Mesenteric fat pad (tissue), 1 donor: ENCODE results near the gene DGKD. TPM values are rescaled to one million over a fixed set of nuclear protein-coding genes. Genes with fewer than 3 reads are reported as not detected.
"Not testable (repeated sequence)": the region's sequence is repeated elsewhere in the genome, so short reads cannot be mapped to it uniquely, and the experiment has no call there.

Experiments used
- DNase-seq: peaks from one replicate; pipeline ENCODE4 v3.0.0-alpha.2; 2020; ENCODE audit warnings: low spot score
- total RNA-seq: library from RNA; stranded (reverse); fragmentation: NEBNext Ultra II Directional; extraction: Animal tissue kit (Norgen Biotek cat#: 25700); gene quantifications from one replicate; pipeline ENCODE4 v1.2.1, GENCODE V29; 2021
- donor health status: DM: yes; HTN: yes; CAD: no.

DGKD gene
- total RNA-seq, 1 donor from 2014 or later = 67.2 TPM

DNA sequence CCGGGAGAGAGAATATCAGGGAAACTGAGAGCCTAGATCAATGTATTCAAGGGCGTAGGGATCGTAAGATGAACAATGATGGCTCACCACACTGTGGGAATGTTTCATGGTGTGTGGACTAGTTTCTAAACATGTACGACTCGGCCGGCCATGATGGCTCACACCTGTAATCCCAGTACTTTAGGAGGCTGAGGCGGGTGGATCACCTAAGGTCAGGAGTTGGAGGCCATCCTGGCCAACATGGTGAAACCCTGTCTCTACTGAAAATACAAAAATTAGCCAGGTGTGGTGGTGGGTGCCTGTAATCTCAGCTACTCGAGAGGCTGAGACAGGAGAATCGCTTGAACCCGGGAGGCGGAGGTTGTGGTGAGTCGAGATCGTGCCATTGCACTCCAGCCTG lies 18.2 kb upstream of the DGKD start:
- not testable (repeated sequence) for DNase-seq

DNA sequence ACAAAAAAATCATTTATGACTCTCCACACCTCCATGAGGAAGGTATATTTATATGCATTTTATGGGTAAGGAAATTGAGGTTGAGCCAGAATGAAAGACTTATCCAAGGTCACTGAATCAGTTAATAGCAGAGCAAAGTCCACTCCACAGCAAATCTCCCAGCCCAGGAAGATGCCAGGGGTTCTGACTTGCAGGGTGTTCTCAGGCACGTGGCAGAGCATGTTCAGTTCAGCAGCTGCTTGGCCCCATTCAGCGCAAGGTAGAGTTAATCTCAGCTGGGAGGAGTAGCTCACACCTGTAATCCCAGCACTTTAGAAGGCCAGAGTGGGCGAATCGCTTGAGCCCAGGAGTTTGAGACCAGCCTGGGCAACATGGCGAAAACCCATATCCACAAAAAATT lies 17.8 kb upstream of the DGKD start:
- DNase-seq = no peak

- no peak for DNase-seq
These were observed 16.2 kb upstream of the DGKD start for GRCh38 chr2:233338046-233338445.

DNA sequence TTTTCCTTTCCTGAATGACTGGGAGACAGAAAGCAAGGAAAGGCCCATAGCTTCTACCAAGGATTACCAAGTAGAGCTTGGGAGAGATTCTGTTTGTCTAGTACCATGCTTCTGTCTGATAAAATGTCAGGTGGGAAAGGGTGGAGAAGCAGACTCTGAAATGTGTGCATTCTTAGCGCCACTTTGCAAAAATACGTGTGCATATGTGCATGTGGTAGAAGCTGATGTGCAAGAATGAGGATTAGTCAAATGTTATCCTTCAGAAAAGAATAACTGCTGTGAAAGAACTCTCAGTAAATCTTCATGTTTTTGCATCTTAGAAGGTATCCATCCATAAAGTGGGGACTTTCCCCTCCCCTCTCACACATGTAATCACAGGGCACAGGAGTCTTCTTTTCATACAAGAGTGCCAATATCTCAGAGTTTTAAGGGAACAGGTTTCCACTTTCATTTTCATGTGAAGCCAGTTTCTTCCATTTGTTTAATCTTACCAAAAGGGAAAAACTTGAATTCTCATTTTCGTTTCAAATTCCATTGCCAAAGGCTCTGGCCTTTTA lies 15.4 kb upstream of the DGKD start:
- DNase-seq = no peak

DNA sequence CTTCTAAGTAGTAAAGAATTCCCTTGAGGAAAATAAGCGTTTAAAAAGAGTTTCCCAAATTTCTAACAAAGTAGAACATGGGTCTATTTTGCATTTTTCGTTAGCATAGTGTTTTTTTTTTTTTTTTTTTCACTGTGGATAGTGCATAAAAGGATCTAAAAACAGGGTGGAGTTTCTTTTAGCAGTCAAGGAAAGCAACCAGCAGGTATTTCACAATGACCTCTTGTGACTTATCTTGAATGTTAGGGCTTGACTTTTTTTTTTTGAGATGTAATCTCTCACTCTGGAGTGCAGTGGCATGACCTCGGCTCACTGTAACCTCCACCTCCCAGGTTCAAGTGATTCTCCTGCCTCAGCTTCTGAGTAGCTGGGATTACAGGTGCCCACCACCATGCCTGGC lies 14.9 kb upstream of the DGKD start:
- DNase-seq = no peak

DNA sequence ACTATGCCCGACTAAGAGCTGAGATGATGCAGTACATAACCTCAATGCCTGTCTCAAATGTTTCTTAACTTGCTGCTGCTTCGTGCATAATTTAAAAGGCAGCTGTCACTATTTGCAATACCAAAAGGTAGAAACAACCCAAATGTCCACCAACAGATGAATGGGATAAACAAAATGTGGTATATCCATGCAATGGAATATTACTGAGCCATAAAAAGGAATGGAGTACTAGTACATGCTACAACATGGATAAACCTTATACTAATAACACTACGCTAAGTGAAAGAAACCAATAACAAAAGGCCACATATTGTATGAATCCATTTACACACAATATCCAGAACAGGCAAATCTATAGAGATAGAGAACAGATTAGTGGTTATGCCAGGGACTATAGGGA lies 13.0 kb upstream of the DGKD start:
- DNase-seq = no peak

GRCh38 chr2:233342301-233342700 lies 12.0 kb upstream of the DGKD start:
- peak; percentile 33 for DNase-seq

- peak; percentile 37 for DNase-seq
These were observed 11.1 kb upstream of the DGKD start for GRCh38 chr2:233343171-233343705.

DNA sequence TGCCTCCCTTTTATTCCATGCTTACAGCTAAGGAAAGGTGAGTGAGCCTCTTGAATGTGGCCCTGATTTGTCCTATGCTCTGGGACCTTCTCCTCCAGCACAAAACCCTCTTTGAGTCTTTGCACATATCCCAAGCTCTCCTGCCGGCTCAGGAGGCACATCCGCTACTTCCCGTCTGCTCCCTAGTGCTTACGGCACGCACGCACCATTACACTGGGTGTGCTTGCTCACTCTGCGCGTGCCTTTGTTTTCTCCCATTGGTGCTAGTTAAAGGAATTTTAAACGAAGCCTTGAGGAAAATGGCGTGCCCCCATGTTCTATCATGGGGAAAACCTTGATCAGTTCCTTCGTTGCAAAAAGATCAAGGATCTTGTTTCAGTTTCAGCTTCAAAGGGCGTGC lies 7.9 kb upstream of the DGKD start:
- peak; percentile 18 for DNase-seq

DNA sequence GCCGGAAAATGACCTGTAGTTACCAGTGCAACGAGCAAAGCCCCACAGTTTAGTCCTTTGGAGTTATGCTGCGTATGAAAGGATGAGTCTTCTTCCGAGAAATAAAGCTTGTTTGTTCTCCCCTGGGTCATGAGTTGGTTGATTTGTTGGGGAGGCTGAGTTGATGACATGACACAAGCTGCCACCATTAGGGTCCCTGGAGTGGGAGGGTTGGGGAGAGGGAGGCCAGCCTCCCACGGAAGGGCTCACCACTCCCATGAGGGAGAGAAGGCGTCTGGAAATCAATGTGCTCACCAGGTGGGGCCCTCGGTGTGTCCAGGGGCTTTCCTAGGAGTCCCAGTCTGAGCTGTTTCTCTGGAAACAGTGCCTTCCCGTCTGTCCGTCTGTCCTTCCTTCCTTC lies 7.4 kb upstream of the DGKD start:
- DNase-seq = peak; percentile 77

DNA sequence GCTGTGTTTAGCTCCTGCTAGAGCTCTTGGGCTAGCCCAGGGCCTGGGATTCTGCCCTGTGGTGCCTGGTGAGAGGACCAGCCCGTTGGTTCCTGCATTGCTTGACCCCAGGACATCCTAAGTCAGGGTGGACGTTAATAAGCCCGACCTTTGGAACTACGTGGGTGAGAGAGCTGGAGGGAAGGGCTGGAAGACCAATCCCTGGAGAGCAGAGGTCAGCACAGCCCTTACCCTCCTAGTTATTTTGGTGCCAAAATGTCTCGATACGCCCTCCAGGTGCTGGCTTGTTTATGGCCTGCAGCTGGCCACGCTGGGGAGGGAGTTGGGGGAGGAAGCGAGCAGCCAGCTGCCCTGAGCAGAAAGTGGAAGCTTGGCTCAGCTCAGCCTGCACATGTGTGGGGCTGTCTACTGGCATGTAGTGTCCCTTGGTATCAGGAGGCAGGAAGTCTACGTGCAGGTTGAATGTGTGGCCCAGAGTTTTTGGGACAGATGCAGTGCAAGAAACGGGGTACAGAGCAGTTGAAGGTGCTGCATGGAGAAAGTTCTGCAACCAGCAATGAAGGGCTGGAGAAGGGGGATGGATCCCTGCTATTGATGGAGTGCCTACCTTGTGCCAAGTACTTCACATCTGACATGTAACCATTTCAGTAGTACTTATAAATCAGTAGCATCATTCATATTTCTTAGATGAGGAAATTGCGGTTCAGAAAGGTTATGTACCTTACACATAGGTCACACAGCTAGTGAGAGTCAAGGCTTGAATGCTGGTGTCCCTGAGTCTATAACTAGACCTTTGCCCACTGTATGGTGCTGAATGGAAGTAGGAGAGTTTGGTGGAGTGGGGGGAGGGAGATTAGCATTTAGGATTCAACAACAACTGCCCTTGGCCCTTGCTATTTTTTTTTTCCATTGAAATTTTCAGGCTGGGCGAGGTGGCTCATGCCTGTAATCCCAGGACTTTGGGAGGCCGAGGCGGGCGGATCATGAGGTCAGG lies 5.0 kb upstream of the DGKD start:
- peak; percentile 89 for DNase-seq

GRCh38 chr2:233350708-233351107 lies 3.6 kb upstream of the DGKD start:
- peak; percentile 20 for DNase-seq

DNA sequence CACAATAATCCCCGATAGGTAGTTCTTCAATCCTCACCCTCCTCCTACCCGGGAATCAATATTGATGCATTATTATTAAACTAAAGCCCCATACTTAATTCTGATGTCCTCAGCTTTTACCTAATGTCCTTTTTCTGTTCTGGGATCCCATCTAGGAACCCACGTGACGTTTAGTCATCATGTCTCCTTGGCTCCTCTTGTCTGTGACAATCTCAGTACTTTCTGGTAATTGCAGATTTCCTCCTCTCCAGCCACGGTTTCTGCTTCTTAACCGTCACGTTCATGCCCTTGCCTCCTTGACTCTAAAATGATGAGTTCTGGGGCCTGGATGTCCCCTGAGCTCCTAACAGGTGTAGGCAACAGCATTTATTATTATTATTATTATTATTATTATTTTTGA lies 2.9 kb upstream of the DGKD start:
- DNase-seq = peak; percentile 1

DNA sequence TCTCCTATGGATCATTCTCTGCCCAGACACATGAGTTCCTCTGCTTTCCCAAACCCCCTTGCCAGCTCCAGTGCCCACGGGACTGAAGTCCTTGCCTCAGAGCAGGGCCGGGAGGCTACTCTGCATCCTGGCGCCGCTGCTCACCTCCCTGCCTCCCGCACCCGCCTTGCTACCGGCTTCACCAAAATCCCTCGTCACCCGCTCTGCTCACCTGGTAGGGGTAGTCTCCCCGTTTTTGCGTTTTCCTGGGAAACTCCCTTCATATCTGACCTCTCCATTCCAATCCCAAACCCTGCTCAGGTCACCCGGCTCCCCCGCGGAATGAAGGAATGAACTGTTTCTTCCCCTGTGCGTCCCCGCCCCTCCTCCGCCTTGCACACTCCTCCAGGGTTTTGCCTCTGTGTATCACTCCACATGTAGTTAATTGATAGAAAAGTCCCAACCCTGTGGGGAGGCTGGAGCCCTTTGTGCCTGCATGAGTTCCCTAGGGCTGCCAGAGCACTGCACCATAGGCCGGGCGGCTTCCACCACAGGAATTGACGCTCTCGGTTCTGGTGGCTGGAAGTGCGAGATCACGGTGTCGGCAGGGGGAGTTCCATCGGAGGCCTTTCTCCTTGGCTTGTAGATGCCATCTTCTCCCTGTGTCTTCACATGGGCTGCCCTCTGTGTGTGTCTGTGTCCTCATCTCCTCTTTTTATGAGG lies 2.0 kb upstream of the DGKD start:
- peak; percentile 76 for DNase-seq

DNA sequence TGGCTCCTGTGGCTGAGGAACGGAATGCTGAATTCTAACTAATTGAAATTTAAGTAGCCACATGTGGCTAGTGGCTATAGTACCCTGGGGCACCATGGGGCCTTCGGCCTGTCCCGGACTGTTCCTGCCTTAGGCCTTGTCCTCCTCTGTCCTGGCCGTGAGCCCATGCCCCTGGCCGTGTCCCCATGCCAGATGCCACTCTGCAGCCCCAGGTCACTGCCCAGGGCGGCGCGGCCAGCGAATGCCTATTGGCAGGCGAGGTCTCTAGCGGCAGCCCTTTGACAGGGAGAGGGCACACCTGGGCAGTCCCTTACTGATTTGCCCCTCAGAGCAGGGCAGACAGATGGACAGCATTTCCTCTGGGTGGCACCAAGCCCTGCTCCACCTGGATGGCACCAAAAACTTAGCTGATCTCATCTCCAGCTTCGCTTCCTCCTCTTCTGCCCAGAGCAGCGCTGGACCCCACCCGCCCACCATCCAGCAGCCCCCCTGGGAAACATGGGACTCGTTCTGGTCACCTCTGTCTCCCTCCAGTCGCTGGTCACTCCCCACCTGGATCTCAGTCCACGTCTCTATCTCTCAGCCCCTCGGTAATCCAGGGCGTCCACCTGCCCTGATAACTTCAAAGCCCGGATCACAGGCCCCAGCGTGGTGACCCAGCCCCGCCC lies 1.1 kb upstream of the DGKD start:
- peak; percentile 86 for DNase-seq

DNA sequence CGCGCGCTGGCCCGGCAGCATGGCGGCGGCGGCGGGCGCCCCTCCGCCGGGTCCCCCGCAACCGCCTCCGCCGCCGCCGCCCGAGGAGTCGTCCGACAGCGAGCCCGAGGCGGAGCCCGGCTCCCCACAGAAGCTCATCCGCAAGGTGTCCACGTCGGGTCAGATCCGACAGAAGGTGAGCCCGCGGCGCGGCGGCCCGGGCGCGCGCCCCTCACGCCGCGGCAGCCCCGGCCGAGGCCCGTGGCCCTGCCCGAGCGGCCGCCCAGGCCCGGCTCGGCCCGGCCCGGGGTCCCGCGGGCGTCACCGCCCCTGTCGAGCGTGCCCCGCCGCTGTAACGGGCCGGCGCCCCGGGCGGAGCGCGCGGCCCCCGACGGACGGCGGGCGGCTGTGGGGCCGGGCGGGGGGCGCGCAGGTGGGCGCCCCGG lies 218 bp downstream of the DGKD start:
- no peak for DNase-seq

- peak; percentile 89 for DNase-seq
These were observed 779 bp downstream of the DGKD start for GRCh38 chr2:233354971-233355574.

DNA sequence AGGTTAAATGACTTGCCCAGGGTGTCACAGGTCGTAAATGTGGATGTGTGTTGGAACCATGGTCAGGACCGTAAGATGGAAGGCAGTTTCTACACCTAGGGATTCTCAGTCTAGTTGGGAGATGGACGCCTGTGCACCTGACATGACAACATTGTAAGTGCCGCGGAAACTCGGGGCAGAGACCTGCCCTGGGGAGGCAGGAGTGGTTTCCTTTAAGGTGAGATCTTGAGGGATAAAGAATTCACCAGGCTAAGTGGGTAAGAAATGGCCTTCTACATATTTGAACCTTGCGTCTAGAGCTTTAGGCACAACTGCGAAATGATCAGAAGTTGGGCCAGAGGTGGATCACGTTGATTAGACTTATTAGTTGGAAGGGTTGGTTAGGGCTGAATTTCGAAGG lies 1.6 kb downstream of the DGKD start:
- peak; percentile 47 for DNase-seq

GRCh38 chr2:233356546-233357308 lies 2.4 kb downstream of the DGKD start:
- peak; percentile 80 for DNase-seq

DNA sequence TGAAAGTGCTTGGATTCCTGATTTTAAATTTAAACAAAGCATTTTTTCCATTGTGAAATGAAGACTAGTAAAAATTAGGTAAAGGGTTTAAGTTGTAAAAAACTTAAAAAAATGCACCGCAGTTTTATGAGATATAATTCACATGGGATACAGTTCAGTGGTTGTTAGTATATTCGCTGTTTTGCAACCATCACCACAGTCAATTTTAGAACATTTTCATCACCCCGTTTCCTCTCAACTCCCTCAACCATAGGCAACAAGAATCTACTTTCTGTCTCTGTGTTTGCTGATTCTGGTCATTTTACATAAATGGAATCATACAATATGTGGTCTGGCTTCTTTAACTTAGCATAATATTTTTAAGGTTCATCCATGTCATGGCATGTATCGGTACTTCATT lies 4.0 kb downstream of the DGKD start:
- DNase-seq = no peak
